HepG2 (cell line): ENCODE measurements around the gene ALDH7A1. TPM values are rescaled to one million over a fixed set of nuclear protein-coding genes. Genes with fewer than 3 reads are reported as not detected.

Source experiments
- ATAC-seq: fragments of 200-7000 bp; cut with Tn5 transposase; 3 replicates; pipeline ENCODE4 v1.9.1; 2020; ENCODE audit warnings: mild to moderate bottlenecking, moderate library complexity
- BruUV-seq: library from RNA; stranded (reverse); fragments of 400-500 nt; replicated peaks from 2 replicates; lab custom pipeline; 2021; lab: Mats Ljungman, UMichigan
- CTCF ChIA-PET: fragments of 300-600 bp; formaldehyde crosslinking; extraction: SDS; loops from one replicate; lab custom pipeline; 2021; ENCODE audit warnings: low total read pairs, inconsistent platforms, low intra/inter-chr PET ratio; lab: Yijun Ruan, JAX
- POLR2A ChIA-PET: fragments of 350-600 bp; sonication (Branson Sonifier 250); formaldehyde crosslinking; loops from one replicate; lab custom pipeline; 2020; ENCODE audit warnings: antibody characterized with exemption, inconsistent platforms; lab: Yijun Ruan, JAX
- DNase-seq: peaks from one replicate; pipeline ENCODE4 v3.0.0-alpha.2; 2015; ENCODE audit warnings: low spot score
- FAIRE-seq: peaks from 3 replicates; lab custom pipeline; 2011; peaks lifted over from hg19 to GRCh38; lab: Jason Lieb, UNC
- H2AFZ ChIP-seq: one replicate; pipeline ENCODE4 v1.6.1; 2011; ENCODE audit warnings: low read length, inconsistent platforms
- H3K27ac ChIP-seq: fragments of 300-600 bp; 3 replicates; pipeline ENCODE4 v1.8.0; 2011; ENCODE audit warnings: mixed run types, mild to moderate bottlenecking, mixed read lengths, low read length, inconsistent platforms; ENCODE audit not compliant: insufficient read depth; ENCODE audit errors: extremely low read length
- H3K27me3 ChIP-seq, 2 experiments: fragments of 200-600 bp in 1 of 2; 2 replicates in 1 of 2; 3 replicates in 1 of 2; pipeline versions ENCODE4 v1.6.0 to v1.8.0; 2011; ENCODE audit warnings: low read length in 2 of 2, mild to moderate bottlenecking in 2 of 2, moderate library complexity in 2 of 2, inconsistent platforms in 1 of 2; ENCODE audit not compliant: insufficient read depth in 2 of 2, control insufficient read depth in 1 of 2
- H3K36me3 ChIP-seq, 2 experiments: fragments of 200-600 bp in 1 of 2; replicated peaks in 1 of 2; 2 replicates in 1 of 2; 3 replicates in 1 of 2; pipeline versions ENCODE4 v1.5.1 to v1.8.0; 2011; ENCODE audit warnings: low read length in 2 of 2, inconsistent platforms in 1 of 2; ENCODE audit not compliant: insufficient read depth in 2 of 2, control insufficient read depth in 1 of 2
- H3K4me1 ChIP-seq: 2 replicates; pipeline ENCODE4 v1.5.1; 2012; ENCODE audit warnings: low read length, inconsistent platforms; ENCODE audit not compliant: insufficient read depth
- H3K4me2 ChIP-seq: 2 replicates; pipeline ENCODE4 v1.6.0; 2011; ENCODE audit warnings: low read depth, low read length, inconsistent platforms
- H3K4me3 ChIP-seq, 3 experiments: fragments of 200-600 bp in 1 of 3; sonication (generic), shearing (Covaris generic) in 1 of 3; replicated peaks in 1 of 3; 2 replicates each; pipeline ENCODE4 v1.5.1; 2011 to 2016; ENCODE audit warnings: low read length in 3 of 3, inconsistent platforms in 2 of 3, low read depth in 2 of 3, mild to moderate bottlenecking in 2 of 3, control low read depth in 1 of 3, mixed read lengths in 1 of 3; ENCODE audit not compliant: insufficient read depth in 1 of 3
- H3K79me2 ChIP-seq: one replicate; pipeline ENCODE4 v1.6.1; 2011; ENCODE audit warnings: low read length, inconsistent platforms; ENCODE audit not compliant: insufficient read depth
- H3K9ac ChIP-seq: 2 replicates; pipeline ENCODE4 v1.6.0; 2011; ENCODE audit warnings: mild to moderate bottlenecking, low read depth, low read length, inconsistent platforms; ENCODE audit not compliant: insufficient read depth
- H3K9me3 ChIP-seq: 2 replicates; pipeline ENCODE4 v1.5.1; 2012; ENCODE audit warnings: mild to moderate bottlenecking, low read length
- H4K20me1 ChIP-seq: 2 replicates; pipeline ENCODE4 v1.6.0; 2011; ENCODE audit warnings: inconsistent platforms, mild to moderate bottlenecking, low read length, moderate library complexity; ENCODE audit not compliant: insufficient read depth
- KDM6A ChIP-seq: IDR thresholded peaks from 2 replicates; pipeline ENCODE4 v1.6.1; 2016; ENCODE audit warnings: low read depth
- PRMT3 ChIP-seq: sonication (generic); formaldehyde crosslinking; IDR thresholded peaks from 2 replicates; pipeline ENCODE4 v1.8.1; 2022; ENCODE audit warnings: low read depth, mild to moderate bottlenecking, moderate library complexity, missing genetic modification reagents, borderline replicate concordance
- SP5 ChIP-seq: IDR thresholded peaks from 2 replicates; pipeline ENCODE4 v1.6.1; 2016; ENCODE audit warnings: low read depth, borderline replicate concordance
- U2AF2 ChIP-seq: fragments of 200-400 bp; formaldehyde crosslinking; IDR thresholded peaks from 2 replicates; pipeline ENCODE4 v1.6.1; 2017; ENCODE audit warnings: low read depth, mild to moderate bottlenecking, low read length
- YY1 ChIP-seq: IDR thresholded peaks from 2 replicates; pipeline ENCODE4 v1.6.1; 2011; ENCODE audit warnings: low read length, low read depth, moderate library complexity, mild to moderate bottlenecking; ENCODE audit not compliant: insufficient read depth, insufficient replicate concordance
- ZNF333 ChIP-seq: sonication (generic); formaldehyde crosslinking; IDR thresholded peaks from 2 replicates; pipeline ENCODE4 v1.4.0; 2020; ENCODE audit warnings: mild to moderate bottlenecking, missing genetic modification reagents, borderline replicate concordance
- ZNF678 ChIP-seq: sonication (generic); formaldehyde crosslinking; IDR thresholded peaks from 2 replicates; pipeline ENCODE4 v1.4.0; 2020; ENCODE audit warnings: mild to moderate bottlenecking, missing genetic modification reagents
- WGBS: methylation state at CpG from one replicate; pipeline ENCODE4 v1.1.6; 2017; ENCODE audit warnings: low lambda C conversion rate; 5-methylcytosine and 5-hydroxymethylcytosine counted together
- in situ Hi-C: cut with HindIII; loops from 2 replicates; pipeline ENCODE4 v1.10.0; 2017; ENCODE audit warnings: low pct_unique_long_range_greater_than_20kb; ENCODE audit not compliant: extremely low pct_ligation_motif_present
- intact Hi-C: fragments of 100-400 bp; cut with micrococcal nuclease; formaldehyde crosslinking; loops from one replicate; pipeline ENCODE4 v1.10.0; 2022; ENCODE audit not compliant: unreplicated experiment
- polyA plus RNA-seq, 8 experiments: library from polyadenylated mRNA; depleted of rRNA in 3 of 8; stranded (reverse) in 7 of 8; unstranded in 1 of 8; fragments of >200 nt; fragmentation: Illumina TruSeq in 4 of 8; extraction: Trizol in 4 of 8; gene quantifications; 2 replicates each; pipeline versions ENCODE4 v1.2.1 to v1.2.3, GENCODE V29; 2011 to 2016; ENCODE audit warnings: low read depth in 4 of 8, missing spikeins in 1 of 8, mixed read lengths in 1 of 8; ENCODE audit not compliant: insufficient read depth in 1 of 8
- total RNA-seq, 5 experiments: library from RNA; depleted of rRNA; stranded (reverse); fragments of >200 nt; fragmentation: Illumina TruSeq; extraction: Trizol; gene quantifications; 2 replicates each; pipeline ENCODE4 v1.2.3, GENCODE V29; 2016; ENCODE audit warnings: low read depth in 1 of 5
- TF ChIP-seq, protein P1 (sequence below): sonication (generic); formaldehyde crosslinking; IDR thresholded peaks from 2 replicates; pipeline ENCODE4 v1.4.0; 2020; ENCODE audit warnings: missing genetic modification reagents
- TF ChIP-seq, protein P2 (sequence below): sonication (generic); formaldehyde crosslinking; IDR thresholded peaks from 2 replicates; pipeline ENCODE4 v1.5.0; 2020; ENCODE audit warnings: mild to moderate bottlenecking, missing genetic modification reagents, borderline replicate concordance
- TF ChIP-seq, protein P3 (sequence below): sonication (generic); formaldehyde crosslinking; IDR thresholded peaks from 2 replicates; pipeline ENCODE4 v1.4.0; 2020; ENCODE audit warnings: low read depth, mild to moderate bottlenecking, missing genetic modification reagents
- TF ChIP-seq, protein P4 (sequence below): sonication (generic); formaldehyde crosslinking; IDR thresholded peaks from 2 replicates; pipeline ENCODE4 v1.4.0; 2020; ENCODE audit warnings: mild to moderate bottlenecking, missing genetic modification reagents

ALDH7A1 gene
- total and polyA plus RNA-seq, 2 of the 13 experiments (the other 11 are each of a cell fraction or from before 2014, with no cell fraction given): 69.0 to 100 TPM

DNA sequence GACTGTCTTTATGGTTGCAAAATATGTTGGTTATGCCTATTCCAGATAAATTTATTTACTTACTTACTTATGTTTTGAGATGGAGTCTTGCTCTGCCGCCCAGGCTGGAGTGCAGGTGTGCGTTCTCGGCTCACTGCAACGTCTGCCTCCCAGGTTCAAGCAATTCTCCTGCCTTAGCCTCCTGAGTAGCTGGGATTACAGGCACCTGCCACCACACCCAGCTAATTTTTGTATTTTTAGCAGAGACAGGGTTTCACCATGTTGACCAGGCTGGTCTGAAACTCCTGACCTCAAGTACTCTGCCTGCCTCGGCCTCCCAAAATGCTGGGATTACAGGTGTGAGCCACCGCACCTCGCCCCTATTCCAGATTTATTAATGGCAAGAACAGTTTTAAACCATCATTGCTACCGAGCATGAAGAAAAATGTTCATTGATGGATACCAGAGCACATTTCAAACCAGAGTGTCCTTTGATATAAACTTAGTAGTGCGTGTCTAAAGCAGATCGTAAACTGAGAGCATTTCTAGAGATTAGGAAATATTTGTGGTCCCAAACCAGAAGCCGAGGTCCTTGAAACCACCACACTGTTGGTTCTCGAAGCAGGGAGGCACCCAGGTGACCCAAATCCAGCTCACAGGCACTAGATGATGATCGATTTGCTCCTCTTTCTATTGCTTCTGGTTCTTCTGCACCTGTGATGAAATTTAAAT lies 86.6 kb downstream of the ALDH7A1 start:
- Histone ChIP-seq H3K9me3 (no peaks in the 10 kb centered on the region), H3K27me3 (no peaks in the 10 kb centered on the region), H3K9ac (no peak overlapping the region), H3K4me3 (no peak overlapping the region), H3K27ac (no peak overlapping the region), H3K79me2 (no peaks in the 10 kb centered on the region), H2AFZ (no peak overlapping the region), H3K36me3 (no peaks in the 10 kb centered on the region), H4K20me1 (no peaks in the 10 kb centered on the region), H3K4me2 (peak overlapping the region; percentile 41; the same call in 1 of the 2 replicates), H3K4me1 (peaks cover 6% of the 10 kb centered on the region; the same call in 1 of the 2 replicates)
- POLR2A ChIA-PET: no interaction called here
- BruUV-seq: no TSS peak
- DNase-seq (no peak), FAIRE-seq (no peak), ATAC-seq (no peak)
- intact Hi-C loops: no loop called here
- WGBS: 49% methylated on average over 13 of the region's 13 CpGs
- TF ChIP-seq, protein P1, sequence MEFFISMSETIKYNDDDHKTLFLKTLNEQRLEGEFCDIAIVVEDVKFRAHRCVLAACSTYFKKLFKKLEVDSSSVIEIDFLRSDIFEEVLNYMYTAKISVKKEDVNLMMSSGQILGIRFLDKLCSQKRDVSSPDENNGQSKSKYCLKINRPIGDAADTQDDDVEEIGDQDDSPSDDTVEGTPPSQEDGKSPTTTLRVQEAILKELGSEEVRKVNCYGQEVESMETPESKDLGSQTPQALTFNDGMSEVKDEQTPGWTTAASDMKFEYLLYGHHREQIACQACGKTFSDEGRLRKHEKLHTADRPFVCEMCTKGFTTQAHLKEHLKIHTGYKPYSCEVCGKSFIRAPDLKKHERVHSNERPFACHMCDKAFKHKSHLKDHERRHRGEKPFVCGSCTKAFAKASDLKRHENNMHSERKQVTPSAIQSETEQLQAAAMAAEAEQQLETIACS (CRISPR knock-in tag): no peak
- TF ChIP-seq, protein P2, sequence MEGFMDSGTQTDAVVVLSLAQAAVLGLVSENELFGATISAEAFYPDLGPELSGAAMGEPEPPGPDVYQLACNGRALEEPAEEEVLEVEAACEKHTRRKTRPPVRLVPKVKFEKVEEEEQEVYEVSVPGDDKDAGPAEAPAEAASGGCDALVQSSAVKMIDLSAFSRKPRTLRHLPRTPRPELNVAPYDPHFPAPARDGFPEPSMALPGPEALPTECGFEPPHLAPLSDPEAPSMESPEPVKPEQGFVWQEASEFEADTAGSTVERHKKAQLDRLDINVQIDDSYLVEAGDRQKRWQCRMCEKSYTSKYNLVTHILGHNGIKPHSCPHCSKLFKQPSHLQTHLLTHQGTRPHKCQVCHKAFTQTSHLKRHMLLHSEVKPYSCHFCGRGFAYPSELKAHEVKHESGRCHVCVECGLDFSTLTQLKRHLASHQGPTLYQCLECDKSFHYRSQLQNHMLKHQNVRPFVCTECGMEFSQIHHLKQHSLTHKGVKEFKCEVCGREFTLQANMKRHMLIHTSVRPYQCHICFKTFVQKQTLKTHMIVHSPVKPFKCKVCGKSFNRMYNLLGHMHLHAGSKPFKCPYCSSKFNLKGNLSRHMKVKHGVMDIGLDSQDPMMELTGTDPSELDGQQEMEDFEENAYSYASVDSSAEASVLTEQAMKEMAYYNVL (CRISPR knock-in tag): no peak
- TF ChIP-seq PRMT3 (CRISPR knock-in tag): no peak
- TF ChIP-seq, protein P3, sequence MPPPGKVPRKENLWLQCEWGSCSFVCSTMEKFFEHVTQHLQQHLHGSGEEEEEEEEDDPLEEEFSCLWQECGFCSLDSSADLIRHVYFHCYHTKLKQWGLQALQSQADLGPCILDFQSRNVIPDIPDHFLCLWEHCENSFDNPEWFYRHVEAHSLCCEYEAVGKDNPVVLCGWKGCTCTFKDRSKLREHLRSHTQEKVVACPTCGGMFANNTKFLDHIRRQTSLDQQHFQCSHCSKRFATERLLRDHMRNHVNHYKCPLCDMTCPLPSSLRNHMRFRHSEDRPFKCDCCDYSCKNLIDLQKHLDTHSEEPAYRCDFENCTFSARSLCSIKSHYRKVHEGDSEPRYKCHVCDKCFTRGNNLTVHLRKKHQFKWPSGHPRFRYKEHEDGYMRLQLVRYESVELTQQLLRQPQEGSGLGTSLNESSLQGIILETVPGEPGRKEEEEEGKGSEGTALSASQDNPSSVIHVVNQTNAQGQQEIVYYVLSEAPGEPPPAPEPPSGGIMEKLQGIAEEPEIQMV (CRISPR knock-in tag): no peak
- no peak for TF ChIP-seq ZNF333 (CRISPR knock-in tag)
- TF ChIP-seq U2AF2: no peak
- no peak for TF ChIP-seq ZNF678 (CRISPR knock-in tag)
- no peak for TF ChIP-seq YY1
- TF ChIP-seq, protein P4, sequence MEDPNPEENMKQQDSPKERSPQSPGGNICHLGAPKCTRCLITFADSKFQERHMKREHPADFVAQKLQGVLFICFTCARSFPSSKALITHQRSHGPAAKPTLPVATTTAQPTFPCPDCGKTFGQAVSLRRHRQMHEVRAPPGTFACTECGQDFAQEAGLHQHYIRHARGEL: no peak
- TF ChIP-seq SP5 (CRISPR knock-in tag): no peak
- TF ChIP-seq KDM6A (CRISPR knock-in tag): no peak
- CTCF ChIA-PET: no interaction called here
- in situ Hi-C loops: no loop called here
